Measurements from ENCODE around the gene COX8A.
"Not testable (repeated sequence)": the region's sequence is repeated elsewhere in the genome, so short reads cannot be mapped to it uniquely, and the experiment has no call there.

Gene COX8A

GRCh38 chr11:63970902-63971301, 3.5 kb upstream of the COX8A start:
- DNase-seq, result no peak

GRCh38 chr11:63973912-63974258, 535 bp upstream of the COX8A start:
- DNase-seq, result not testable (repeated sequence)

- no peak for DNase-seq
Measured at GRCh38 chr11:63978551-63979239, 4.3 kb downstream of the COX8A start.

- no peak for DNase-seq
Measured at GRCh38 chr11:63979426-63979825, 5.0 kb downstream of the COX8A start.

GRCh38 chr11:63985812-63986155, 11.4 kb downstream of the COX8A start:
- DNase-seq, result no peak

DNA sequence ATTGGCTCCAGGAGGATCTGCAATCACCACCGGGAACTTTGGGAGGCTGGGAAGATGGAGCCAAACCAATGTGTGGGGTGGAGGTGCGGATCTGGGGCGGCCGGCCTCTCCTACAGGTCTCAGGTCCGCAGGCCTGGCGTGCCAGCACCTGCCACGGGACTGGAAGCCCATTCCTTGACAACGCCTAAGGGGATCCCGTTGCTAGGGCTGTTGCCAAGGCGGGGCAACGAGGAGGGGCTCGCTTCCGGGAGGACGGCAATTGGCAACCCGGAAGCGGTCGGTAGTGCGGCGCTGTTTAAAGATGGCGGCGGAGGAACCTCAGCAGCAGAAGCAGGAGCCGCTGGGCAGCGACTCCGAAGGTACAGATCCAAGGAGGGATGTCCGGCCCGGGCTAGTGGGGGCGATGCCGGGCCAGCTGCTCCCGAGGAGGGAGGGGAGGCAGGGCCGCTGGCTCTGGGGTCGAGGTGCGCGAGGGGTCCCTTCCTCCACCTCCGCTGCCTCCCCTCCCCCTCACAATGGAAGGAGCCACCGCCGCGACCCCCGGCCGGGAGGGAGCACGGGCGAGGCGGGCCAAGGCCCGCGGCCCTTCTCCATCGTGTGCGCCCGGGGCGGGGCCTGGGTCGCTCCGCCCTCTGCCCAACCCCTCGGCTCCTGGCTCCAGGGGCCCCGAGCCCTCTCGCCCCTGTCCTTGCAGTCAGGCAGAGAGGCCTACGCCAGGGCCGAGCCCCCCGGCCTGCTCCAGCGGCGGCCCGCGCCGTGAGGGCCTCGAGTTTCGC, 11.9 kb downstream of the COX8A start, which contains the start of gene OTUB1:
OTUB1 (plus strand) TSS at position 283 of the 776 bp plus-strand sequence; CDS start at position 302, 19 bp downstream.
- DNase-seq, result peak; percentile 89

GRCh38 chr11:63986932-63987513, 12.6 kb downstream of the COX8A start:
- DNase-seq, result no peak

DNA sequence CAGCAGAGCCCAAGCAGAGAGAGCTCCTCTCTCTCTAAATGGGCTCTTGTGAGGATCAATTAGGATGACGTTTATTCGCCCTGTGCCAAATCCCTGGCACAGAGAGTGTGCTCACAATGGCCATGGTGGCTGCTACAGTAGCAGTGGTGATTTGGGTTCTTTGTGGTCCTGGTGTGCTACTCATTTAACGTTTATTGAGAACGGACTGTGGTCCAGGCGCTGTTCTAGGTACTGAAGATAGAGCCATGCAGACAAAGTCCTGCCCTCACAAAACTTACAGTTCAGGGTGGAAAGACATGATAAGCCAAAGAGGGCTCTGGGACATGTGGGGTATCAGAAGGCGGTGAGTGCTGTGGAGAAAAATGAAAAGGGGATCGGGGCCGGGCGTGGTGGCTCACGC, 17.1 kb downstream of the COX8A start:
- no peak for DNase-seq

DNA sequence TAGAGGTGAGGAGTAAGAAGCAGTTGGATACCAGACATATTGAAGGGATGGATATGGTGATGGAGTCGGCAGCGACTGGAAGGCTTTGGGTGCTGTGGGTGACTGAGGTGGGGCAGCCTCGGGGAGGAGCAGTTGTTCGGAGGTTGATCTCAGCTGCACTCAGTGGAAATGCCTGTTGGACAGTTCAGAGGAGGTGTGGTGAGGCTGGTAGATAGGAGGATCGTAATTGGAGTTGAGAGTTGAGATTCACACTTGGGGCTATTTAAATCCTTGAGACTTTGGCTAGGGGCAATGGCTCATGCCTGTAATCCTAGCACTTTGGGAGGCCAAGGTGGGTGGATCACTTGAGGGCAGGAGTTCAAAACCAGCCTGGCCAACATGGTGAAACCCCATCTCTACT, 18.7 kb downstream of the COX8A start:
- DNase-seq, result no peak

GRCh38 chr11:63993993-63994392, 19.6 kb downstream of the COX8A start:
- no peak for DNase-seq

DNA sequence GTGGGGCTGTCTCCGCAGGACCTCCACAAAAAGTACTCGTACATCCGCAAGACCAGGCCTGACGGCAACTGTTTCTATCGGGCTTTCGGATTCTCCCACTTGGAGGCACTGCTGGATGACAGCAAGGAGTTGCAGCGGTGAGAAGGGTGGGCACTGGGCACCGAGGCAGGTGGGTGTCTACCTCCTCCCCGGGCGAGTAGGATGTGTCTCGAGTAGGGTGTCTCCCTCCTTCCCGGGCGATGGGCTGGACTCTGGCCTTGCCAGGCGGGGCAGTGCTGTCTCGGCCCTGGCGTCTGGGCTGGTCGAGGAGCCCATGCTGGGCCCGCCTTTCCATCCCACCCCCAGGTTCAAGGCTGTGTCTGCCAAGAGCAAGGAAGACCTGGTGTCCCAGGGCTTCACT, 22.1 kb downstream of the COX8A start:
- no peak for DNase-seq

DNA sequence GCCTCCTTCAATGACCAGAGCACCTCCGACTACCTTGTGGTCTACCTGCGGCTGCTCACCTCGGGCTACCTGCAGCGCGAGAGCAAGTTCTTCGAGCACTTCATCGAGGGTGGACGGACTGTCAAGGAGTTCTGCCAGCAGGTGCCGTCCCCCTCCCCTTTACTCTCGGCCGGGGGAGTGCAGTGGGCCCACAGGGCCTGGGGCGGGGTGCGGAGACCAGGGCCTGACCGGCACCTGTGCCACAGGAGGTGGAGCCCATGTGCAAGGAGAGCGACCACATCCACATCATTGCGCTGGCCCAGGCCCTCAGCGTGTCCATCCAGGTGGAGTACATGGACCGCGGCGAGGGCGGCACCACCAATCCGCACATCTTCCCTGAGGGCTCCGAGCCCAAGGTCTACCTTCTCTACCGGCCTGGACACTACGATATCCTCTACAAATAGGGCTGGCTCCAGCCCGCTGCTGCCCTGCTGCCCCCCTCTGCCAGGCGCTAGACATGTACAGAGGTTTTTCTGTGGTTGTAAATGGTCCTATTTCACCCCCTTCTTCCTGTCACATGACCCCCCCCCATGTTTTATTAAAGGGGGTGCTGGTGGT, 22.8 kb downstream of the COX8A start:
- DNase-seq, result no peak

DNA sequence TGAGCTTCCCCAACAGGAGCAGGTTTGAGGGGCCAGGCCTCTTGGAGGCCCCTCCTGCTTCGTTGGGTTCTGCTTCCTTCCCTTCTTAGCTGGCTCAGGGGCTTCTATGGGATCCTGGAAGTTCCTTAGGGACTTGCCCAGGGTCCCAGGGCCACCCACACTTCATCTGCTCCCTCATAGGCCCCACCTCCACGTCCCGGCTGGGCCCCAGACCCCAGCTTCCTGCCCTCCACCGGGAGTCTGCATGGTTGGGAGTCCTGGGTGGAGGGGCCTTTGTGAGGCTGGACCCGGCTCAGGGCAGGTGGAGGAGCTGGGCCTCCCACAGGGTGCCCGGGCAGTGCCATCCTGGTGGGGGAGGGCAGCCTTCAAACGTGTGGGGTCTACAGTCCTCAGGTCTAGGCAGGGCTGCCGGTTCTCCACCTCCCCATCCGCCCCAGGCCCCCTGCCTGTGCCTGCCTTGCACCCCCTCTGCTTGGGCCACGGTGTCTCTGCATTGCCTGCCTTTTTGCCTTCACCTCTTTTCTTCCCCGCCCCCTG, 23.4 kb downstream of the COX8A start:
- DNase-seq, result no peak

- DNase-seq, result no peak
Measured at GRCh38 chr11:63998558-63999348, 24.3 kb downstream of the COX8A start.

GRCh38 chr11:63999349-64000025, 25.1 kb downstream of the COX8A start:
- DNase-seq, result no peak

DNA sequence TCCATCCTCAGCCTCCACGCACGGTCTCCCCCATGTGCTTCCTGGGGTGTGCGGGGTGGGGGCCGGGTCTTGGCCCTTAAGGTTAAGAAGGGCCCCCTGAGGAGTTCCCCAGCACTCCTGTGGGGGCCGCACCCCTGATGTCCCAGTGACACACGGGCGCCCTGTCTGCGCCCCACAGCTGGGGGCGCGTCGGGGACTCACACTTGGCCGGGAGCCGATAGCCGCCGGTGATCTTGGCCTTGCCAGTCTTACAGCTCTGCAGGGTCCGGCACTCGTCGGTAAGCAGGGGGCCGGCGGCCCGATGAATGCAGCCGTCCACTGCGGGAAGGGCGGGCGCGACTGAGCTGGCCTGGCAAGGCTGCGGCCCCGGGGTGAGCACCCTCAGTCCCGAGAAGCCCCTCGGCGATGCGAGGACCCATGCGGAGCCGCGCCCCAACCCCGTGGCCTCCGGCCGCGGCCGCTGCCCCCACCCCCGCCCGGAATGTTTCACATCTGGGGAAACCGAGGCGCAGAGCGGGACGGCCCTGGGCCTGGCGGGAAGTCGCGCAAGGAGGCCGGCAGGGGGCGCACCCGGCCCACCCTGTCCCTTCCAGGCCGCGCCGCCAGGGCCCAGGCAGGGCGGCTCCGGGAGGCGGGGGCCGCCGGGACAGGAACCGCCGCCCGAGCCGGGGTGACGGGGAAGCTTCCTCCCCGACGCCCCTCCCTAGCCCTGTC, 25.8 kb downstream of the COX8A start:
- no peak for DNase-seq

DNA sequence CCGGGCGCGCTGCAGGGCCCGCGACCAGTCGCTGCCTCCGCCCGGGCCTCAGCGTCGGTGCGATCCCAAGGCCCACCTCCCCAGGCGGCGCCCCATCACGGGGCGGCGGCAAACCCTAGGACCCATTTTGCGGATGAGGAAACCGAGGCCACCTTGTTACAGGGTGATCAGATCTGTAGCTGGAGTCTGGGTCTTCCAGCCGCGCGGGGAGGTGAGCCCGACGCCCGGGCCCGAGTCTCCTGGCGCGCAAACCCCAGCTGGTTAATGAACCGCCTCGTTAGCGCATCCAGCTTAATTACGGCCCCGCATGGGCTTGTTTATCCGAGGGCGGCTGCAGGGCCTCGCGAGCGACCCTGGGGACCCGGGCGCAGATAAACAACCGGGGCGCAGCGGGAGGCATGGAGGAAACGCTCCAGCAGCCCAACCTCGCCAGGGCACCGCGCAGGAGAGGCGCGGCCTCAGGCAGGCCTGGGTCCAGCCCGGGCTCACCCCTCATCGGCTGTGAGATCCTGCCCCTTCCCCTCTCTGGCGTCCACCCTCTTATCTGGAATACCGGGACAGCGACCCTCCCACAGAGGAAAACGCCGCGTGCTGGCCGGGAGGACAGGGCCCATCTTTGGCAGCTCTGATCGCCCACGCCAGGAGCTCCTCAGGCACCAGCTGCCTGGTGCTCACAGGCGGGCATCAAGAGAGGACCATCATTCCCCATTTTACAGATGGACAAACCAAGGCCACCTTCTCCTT, 26.5 kb downstream of the COX8A start:
- DNase-seq, result no peak

- no peak for DNase-seq
Measured at GRCh38 chr11:64001484-64002420, 27.3 kb downstream of the COX8A start.

- no peak for DNase-seq
Measured at GRCh38 chr11:64003807-64004589, 29.6 kb downstream of the COX8A start.
